ENCODE measurements around the gene SLC23A2. TPM values are rescaled to one million over a fixed set of nuclear protein-coding genes. Genes with fewer than 3 reads are reported as not detected.

The SLC23A2 gene
- total RNA-seq, result 8.1 and 14.4 TPM in 2 replicates

GRCh38 chr20:5001174-5002076 lies at the start of gene SLC23A2:
Gene SLC23A2, minus strand, starts transcription at chr20:5001510. Its CDS starts 68,948 bp downstream, at chr20:4932562.

Other genes starting within 250 kb of the SLC23A2 start
- gene RASSF2, start 177.9 kb downstream of the SLC23A2 start, total RNA-seq, result 1.9 and 6.2 TPM in 2 replicates
- gene TMEM230, start 111.6 kb upstream of the SLC23A2 start, total RNA-seq, result 68.6 and 82.0 TPM in 2 replicates
- gene PCNA, start 118.4 kb upstream of the SLC23A2 start, total RNA-seq, result 86.3 and 249 TPM in 2 replicates
- 30.3 and 37.2 TPM in 2 replicates for gene CDS2, start 125.5 kb upstream of the SLC23A2 start, total RNA-seq

All from regular cardiac myocyte (primary cell).